KMS-11 (cell line): ENCODE data around the gene PPFIA1.
"Not testable (repeated sequence)": the region's sequence is repeated elsewhere in the genome, so short reads cannot be mapped to it uniquely, and the experiment has no call there.

Experiments used
- H2AFZ ChIP-seq: fragments of 200-600 bp; sonication (generic); 2 replicates; pipeline ENCODE4 v1.6.1; 2016; ENCODE audit warnings: antibody characterized with exemption, mixed run types, low read depth
- H3K27ac ChIP-seq: fragments of 200-600 bp; sonication (generic); 2 replicates; pipeline ENCODE4 v1.6.1; 2016; ENCODE audit warnings: mild to moderate bottlenecking, mixed run types
- H3K27me3 ChIP-seq: fragments of 200-600 bp; sonication (generic); 2 replicates; pipeline ENCODE4 v1.6.1; 2017; ENCODE audit warnings: mild to moderate bottlenecking, low read depth, mixed run types, moderate library complexity; ENCODE audit not compliant: insufficient read depth
- H3K36me3 ChIP-seq: fragments of 200-600 bp; sonication (generic); 2 replicates; pipeline ENCODE4 v1.6.1; 2017; ENCODE audit warnings: mild to moderate bottlenecking, mixed run types; ENCODE audit not compliant: insufficient read depth
- H3K4me1 ChIP-seq: fragments of 200-600 bp; sonication (generic); 2 replicates; pipeline ENCODE4 v1.6.1; 2016; ENCODE audit warnings: mild to moderate bottlenecking, low read depth, mixed run types; ENCODE audit not compliant: poor library complexity, severe bottlenecking
- H3K4me2 ChIP-seq: fragments of 200-600 bp; sonication (generic); 2 replicates; pipeline ENCODE4 v1.7.0; 2016; ENCODE audit warnings: mild to moderate bottlenecking, mixed run types
- H3K4me3 ChIP-seq: fragments of 200-600 bp; sonication (generic); IDR thresholded peaks from 2 replicates; pipeline ENCODE4 v1.6.1; 2017; ENCODE audit warnings: low read depth, low read length, mixed read lengths; ENCODE audit not compliant: insufficient read depth
- H3K79me2 ChIP-seq: fragments of 200-600 bp; sonication (generic); 2 replicates; pipeline ENCODE4 v1.6.1; 2016; ENCODE audit warnings: low read depth, mixed run types; ENCODE audit not compliant: insufficient read depth
- H3K9ac ChIP-seq: fragments of 200-600 bp; sonication (generic); 2 replicates; pipeline ENCODE4 v1.6.1; 2016; ENCODE audit warnings: mild to moderate bottlenecking, mixed run types
- H4K20me1 ChIP-seq: fragments of 200-600 bp; sonication (generic); 2 replicates; pipeline ENCODE4 v1.6.1; 2016; ENCODE audit warnings: mild to moderate bottlenecking, mixed run types; ENCODE audit not compliant: insufficient read depth
- TF ChIP-seq, protein P1 (sequence below): fragments of 200-600 bp; sonication (generic); conservative IDR thresholded peaks from 2 replicates; pipeline ENCODE4 v1.6.1; 2017; ENCODE audit warnings: low read depth, mild to moderate bottlenecking, antibody characterized with exemption, low read length, moderate library complexity, mixed read lengths

PPFIA1 gene

DNA sequence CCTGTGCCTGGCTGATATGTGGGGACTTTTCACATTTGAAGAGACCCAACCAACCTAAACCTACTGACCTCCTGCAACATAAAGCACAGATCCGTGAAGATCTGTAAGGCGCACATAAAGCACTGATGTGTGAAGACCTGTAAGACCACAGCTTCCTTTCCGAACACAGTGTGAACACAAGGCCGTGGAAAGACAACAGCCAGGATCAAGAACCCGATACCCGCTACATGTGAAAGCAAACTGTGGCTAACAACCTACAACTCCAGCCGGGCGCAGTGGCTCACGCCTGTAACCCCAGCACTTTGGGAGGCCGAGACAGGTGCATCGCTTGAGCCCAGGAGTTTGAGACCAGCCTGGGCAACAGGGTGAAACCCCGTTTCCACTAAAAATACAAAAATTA, 17.6 kb upstream of the PPFIA1 start:
- H3K79me2 ChIP-seq = no peaks in the 10 kb centered on the region
- no peak overlapping the region for H2AFZ ChIP-seq
- no peak overlapping the region for H3K4me2 ChIP-seq
- H3K27me3 ChIP-seq = no peaks in the 10 kb centered on the region; the same call in 1 of the 2 replicates
- no peak overlapping the region for H3K9ac ChIP-seq
- H4K20me1 ChIP-seq = no peaks in the 10 kb centered on the region
- no peak overlapping the region for H3K27ac ChIP-seq
- no peaks in the 10 kb centered on the region for H3K36me3 ChIP-seq
- no peak overlapping the region for H3K4me3 ChIP-seq
- no peaks in the 10 kb centered on the region for H3K4me1 ChIP-seq
- TF ChIP-seq, protein P1, sequence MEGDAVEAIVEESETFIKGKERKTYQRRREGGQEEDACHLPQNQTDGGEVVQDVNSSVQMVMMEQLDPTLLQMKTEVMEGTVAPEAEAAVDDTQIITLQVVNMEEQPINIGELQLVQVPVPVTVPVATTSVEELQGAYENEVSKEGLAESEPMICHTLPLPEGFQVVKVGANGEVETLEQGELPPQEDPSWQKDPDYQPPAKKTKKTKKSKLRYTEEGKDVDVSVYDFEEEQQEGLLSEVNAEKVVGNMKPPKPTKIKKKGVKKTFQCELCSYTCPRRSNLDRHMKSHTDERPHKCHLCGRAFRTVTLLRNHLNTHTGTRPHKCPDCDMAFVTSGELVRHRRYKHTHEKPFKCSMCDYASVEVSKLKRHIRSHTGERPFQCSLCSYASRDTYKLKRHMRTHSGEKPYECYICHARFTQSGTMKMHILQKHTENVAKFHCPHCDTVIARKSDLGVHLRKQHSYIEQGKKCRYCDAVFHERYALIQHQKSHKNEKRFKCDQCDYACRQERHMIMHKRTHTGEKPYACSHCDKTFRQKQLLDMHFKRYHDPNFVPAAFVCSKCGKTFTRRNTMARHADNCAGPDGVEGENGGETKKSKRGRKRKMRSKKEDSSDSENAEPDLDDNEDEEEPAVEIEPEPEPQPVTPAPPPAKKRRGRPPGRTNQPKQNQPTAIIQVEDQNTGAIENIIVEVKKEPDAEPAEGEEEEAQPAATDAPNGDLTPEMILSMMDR = no peak

DNA sequence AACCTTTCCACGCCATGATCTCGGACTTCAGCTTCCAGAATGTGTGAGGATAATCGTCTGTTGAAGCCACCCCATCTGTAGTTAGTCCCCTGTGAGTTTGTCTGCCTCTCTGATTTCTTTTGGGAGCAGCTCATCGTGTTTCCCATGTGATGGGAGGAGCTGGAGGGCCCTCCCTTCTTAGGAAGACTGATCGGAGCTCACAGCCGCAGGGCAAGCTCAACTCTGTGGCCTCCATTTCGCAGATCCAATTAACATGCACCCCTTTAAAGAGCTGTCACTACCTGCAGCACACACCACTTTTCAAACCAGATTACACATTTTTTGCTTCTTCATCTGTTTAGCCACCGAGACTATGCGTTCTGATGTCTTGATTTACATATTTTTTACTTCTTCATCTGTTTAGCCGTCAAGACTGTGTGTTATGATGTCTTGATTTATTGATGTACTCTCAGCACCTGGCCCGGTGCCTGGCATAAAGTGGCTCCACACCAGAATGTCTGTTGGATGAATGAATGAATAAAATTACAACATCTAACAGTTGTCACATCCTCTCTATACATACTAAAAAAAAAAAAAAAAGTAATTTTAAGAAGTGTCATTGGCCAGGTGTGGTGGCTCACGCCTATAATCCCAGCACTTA, 14.9 kb upstream of the PPFIA1 start:
- no peak overlapping the region for H3K4me2 ChIP-seq
- TF ChIP-seq, protein P1 = no peak
- H3K4me3 ChIP-seq = no peak overlapping the region
- H3K27ac ChIP-seq = no peak overlapping the region
- no peaks in the 10 kb centered on the region for H4K20me1 ChIP-seq
- no peak overlapping the region for H2AFZ ChIP-seq
- H3K36me3 ChIP-seq = no peaks in the 10 kb centered on the region
- H3K9ac ChIP-seq = no peak overlapping the region
- H3K79me2 ChIP-seq = no peaks in the 10 kb centered on the region
- H3K4me1 ChIP-seq = no peaks in the 10 kb centered on the region
- no peaks in the 10 kb centered on the region for H3K27me3 ChIP-seq

DNA sequence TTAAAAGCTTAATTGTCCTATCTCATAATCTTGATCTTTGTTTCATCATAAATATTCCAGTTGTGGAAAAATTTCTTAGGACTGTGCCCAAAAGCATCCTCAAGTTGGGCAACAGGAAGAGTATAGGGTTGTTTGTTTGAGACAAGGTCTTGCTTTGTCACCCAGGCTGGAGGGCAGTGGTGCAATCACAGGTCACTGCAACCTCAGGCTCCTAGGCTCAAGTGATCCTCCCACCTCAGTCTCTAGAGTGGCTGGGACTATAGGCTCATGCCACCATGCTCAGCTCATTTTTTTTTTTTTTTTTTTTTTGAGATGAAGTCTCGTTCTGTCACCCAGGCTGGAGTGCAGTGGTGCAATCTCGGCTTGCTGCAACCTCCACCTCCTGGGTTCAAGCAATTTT, 11.4 kb upstream of the PPFIA1 start:
- H3K4me3 ChIP-seq, H3K27ac ChIP-seq, H3K79me2 ChIP-seq, H2AFZ ChIP-seq, H3K36me3 ChIP-seq, H3K4me2 ChIP-seq, H3K4me1 ChIP-seq, H3K27me3 ChIP-seq, H3K9ac ChIP-seq, H4K20me1 ChIP-seq: not testable (repeated sequence)

DNA sequence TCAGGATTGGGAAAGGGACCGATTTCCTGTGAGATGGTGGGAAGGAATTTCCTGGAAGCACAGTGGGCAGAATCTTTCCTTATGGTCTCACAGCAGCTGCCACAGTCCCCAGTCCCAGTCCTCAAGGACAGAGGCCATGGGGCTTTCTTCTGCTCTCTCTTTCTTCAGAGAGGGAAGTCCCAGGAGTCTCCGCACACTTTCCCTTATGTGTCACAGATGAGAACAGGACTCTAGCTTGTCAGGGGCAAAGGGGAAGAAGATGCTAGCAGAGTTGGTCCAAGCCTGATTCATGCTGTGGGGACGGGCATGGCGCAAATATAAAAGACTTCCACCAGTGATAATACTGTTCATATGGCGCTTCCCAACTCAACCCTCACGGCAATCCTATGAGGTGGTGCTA, 7.5 kb upstream of the PPFIA1 start:
- H3K4me3 ChIP-seq = no peak overlapping the region
- H3K9ac ChIP-seq = no peak overlapping the region
- H3K27ac ChIP-seq = no peak overlapping the region
- H4K20me1 ChIP-seq = no peaks in the 10 kb centered on the region
- H3K36me3 ChIP-seq = no peaks in the 10 kb centered on the region
- no peak overlapping the region for H2AFZ ChIP-seq
- H3K4me1 ChIP-seq = no peaks in the 10 kb centered on the region
- no peaks in the 10 kb centered on the region for H3K79me2 ChIP-seq
- H3K27me3 ChIP-seq = 0 out of 2 replicates have a peak, but pooled peaks cover 2% of the 10 kb centered on the region
- H3K4me2 ChIP-seq = no peak overlapping the region
- TF ChIP-seq, protein P1 = no peak

DNA sequence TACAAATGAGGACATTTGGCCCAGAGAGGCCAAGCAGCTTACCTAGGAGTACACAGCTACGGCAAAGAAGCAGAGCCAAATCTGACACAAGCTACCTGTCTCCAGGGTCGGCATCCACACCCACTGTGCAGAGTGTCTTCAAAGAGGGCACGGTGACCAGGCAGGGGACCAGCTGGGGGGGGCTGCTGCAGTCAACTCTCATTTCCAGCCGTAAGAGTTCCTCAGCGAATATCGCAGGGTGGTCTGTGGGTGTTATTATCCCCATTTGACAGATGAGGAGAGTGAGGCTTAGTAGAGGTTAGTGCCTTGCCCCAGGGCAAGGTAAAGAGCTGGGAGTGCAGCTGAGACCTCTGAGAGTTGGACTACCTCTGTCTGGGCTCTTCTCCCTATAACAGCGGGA, 7.1 kb upstream of the PPFIA1 start:
- Histone ChIP-seq H3K79me2 (no peaks in the 10 kb centered on the region), H3K4me1 (no peaks in the 10 kb centered on the region), H3K4me3 (no peak overlapping the region), H3K9ac (no peak overlapping the region), H3K27me3 (0 out of 2 replicates have a peak, but pooled peaks cover 2% of the 10 kb centered on the region), H3K36me3 (no peaks in the 10 kb centered on the region), H2AFZ (no peak overlapping the region), H3K27ac (no peak overlapping the region), H4K20me1 (no peaks in the 10 kb centered on the region), H3K4me2 (no peak overlapping the region)
- TF ChIP-seq, protein P1 = no peak
